Duodenal mucosa (tissue), 2 donors: ENCODE results near the gene RB1.

Source experiments
- H3K27ac ChIP-seq: one replicate; pipeline ENCODE4 v1.7.0; 2013; ENCODE audit warnings: low read depth, low read length
- H3K27me3 ChIP-seq, 2 donors: one replicate each; pipeline ENCODE4 v1.7.0; 2013; ENCODE audit warnings: low read length in 2 of 2, control low read depth in 1 of 2; ENCODE audit not compliant: insufficient read depth in 2 of 2, control insufficient read depth in 1 of 2
- H3K36me3 ChIP-seq, 2 donors: one replicate each; pipeline ENCODE4 v1.7.0; 2013; ENCODE audit warnings: low read length in 2 of 2, control low read depth in 1 of 2; ENCODE audit not compliant: insufficient read depth in 2 of 2, control insufficient read depth in 1 of 2
- H3K4me1 ChIP-seq, 2 donors: one replicate each; pipeline ENCODE4 v1.7.0; 2013; ENCODE audit warnings: low read length in 2 of 2, control low read depth in 1 of 2; ENCODE audit not compliant: insufficient read depth in 2 of 2, control insufficient read depth in 1 of 2
- H3K4me3 ChIP-seq, 2 donors: one replicate each; pipeline ENCODE4 v1.7.0; 2013; ENCODE audit warnings: low read length in 2 of 2, low read depth in 1 of 2
- H3K9ac ChIP-seq, 2 donors: one replicate each; pipeline ENCODE4 v1.7.0; 2013; ENCODE audit warnings: low read length in 2 of 2, low read depth in 1 of 2
- H3K9me3 ChIP-seq, 2 donors: one replicate each; pipeline ENCODE4 v1.7.0; 2013; ENCODE audit warnings: low read length in 2 of 2, control low read depth in 1 of 2; ENCODE audit not compliant: control insufficient read depth in 1 of 2

Gene RB1

DNA sequence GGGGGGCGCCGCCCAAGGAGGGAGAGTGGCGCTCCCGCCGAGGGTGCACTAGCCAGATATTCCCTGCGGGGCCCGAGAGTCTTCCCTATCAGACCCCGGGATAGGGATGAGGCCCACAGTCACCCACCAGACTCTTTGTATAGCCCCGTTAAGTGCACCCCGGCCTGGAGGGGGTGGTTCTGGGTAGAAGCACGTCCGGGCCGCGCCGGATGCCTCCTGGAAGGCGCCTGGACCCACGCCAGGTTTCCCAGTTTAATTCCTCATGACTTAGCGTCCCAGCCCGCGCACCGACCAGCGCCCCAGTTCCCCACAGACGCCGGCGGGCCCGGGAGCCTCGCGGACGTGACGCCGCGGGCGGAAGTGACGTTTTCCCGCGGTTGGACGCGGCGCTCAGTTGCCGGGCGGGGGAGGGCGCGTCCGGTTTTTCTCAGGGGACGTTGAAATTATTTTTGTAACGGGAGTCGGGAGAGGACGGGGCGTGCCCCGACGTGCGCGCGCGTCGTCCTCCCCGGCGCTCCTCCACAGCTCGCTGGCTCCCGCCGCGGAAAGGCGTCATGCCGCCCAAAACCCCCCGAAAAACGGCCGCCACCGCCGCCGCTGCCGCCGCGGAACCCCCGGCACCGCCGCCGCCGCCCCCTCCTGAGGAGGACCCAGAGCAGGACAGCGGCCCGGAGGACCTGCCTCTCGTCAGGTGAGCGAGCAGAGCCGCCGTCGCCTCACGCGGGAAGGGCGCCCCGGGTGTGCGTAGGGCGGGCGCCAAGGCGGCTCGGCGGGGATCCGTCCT, at the start of gene RB1:
TSS of gene RB1 (plus strand) at position 393 of the 784 bp plus-strand sequence. CDS start at position 555, 162 bp downstream.
- H3K27ac ChIP-seq: peak within 1 kb of the TSS; percentile 96
- peak within 1 kb of the TSS; percentile 93 to 97 for H3K9ac ChIP-seq
- no peaks in the 10 kb centered on the region for H3K36me3 ChIP-seq
- peaks cover 7 to 14% of the 10 kb centered on the region in 2 donors for H3K4me1 ChIP-seq
- no peaks in the 10 kb centered on the region for H3K9me3 ChIP-seq
- H3K27me3 ChIP-seq: no peaks in the 10 kb centered on the region
- peak within 1 kb of the TSS; percentile 82 to 85 for H3K4me3 ChIP-seq

DNA sequence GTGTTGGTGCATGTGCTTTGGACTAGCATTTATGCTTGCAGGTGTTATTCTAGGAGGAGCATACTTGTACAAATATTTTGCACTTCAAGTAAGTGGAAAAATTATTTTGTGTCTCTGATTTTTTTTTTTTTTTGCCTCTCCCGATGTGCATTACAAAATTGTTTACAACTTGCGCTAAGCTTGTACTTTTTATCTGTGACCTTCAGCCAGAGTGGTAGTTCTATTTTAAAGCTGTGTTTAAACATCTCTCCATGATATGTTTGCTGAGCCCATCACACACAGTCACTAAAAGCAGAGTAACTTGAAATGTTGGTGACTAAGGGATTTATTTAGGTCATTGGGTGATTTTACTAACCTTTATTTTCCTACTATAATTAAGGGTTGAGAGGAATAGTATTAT, 49.7 kb upstream of the RB1 start:
- peaks cover 24 to 42% of the 10 kb centered on the region in 2 donors for H3K36me3 ChIP-seq
- H3K9me3 ChIP-seq: no peaks in the 10 kb centered on the region
- no peaks in the 10 kb centered on the region for H3K27me3 ChIP-seq
- H3K27ac ChIP-seq: no peak overlapping the region
- H3K4me1 ChIP-seq: peaks cover 0 to 9% of the 10 kb centered on the region in 2 donors
- H3K4me3 ChIP-seq: no peak overlapping the region
- H3K9ac ChIP-seq: no peak overlapping the region

DNA sequence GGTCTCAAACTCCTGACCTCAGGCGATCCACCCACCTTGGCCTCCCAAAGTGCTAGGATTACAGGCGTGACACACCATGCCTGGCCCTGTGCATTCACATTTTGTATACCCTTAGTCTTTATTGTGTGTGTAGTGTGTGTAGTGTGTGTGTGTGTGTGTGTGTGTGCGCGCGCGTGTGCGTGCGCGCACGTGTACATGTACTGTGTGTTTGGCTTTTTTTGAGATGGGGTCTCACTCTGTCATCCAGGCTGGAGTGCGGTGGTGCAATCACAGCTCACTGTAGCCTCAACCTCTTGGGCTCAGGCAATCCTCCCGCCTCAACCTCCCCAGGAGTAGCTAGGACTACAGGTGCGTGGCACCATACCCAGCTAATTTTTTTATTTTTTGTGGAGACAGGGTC, 48.5 kb upstream of the RB1 start:
- Histone ChIP-seq H3K9ac (no peak overlapping the region), H3K9me3 (no peaks in the 10 kb centered on the region), H3K4me1 (peaks cover 0 to 9% of the 10 kb centered on the region in 2 donors), H3K27me3 (no peaks in the 10 kb centered on the region), H3K27ac (no peak overlapping the region), H3K36me3 (peaks cover 30 to 50% of the 10 kb centered on the region in 2 donors), H3K4me3 (no peak overlapping the region)

DNA sequence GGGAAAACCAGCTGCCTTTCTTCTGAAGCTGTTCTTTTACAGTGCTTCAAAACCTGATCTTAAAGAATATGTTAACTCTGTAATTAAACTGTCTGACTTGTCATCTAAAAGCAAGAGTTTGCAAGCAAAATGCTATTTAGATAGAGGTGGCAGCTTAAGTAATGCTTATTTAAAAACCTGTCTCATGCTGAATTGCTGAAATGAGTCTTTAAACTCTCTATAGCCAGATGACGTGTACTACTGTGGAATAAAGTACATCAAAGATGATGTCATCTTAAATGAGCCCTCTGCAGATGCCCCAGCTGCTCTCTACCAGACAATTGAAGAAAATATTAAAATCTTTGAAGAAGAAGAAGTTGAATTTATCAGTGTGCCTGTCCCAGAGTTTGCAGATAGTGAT, 47.6 kb upstream of the RB1 start:
- Histone ChIP-seq H3K36me3 (peaks cover 30 to 55% of the 10 kb centered on the region in 2 donors), H3K4me3 (no peak overlapping the region), H3K9ac (no peak overlapping the region), H3K9me3 (no peaks in the 10 kb centered on the region), H3K4me1 (peaks cover 0 to 9% of the 10 kb centered on the region in 2 donors), H3K27me3 (no peaks in the 10 kb centered on the region), H3K27ac (no peak overlapping the region)

DNA sequence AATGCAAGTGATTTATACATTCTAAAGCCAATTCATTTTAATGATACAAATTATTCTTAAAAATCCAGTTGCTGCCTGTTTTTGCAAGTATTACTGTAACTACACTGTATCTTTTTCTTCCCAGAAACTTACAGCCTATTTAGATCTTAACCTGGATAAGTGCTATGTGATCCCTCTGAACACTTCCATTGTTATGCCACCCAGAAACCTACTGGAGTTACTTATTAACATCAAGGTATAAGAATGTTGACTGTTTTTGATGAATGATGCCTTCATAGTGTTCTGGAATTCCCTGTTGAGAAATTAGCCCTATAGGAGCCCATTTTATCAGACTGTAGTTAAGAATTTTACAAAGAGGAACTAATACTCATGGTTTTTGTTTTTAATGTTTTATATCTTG, 45.5 kb upstream of the RB1 start:
- Histone ChIP-seq H3K36me3 (peaks cover 40 to 62% of the 10 kb centered on the region in 2 donors), H3K4me1 (peaks cover 0 to 5% of the 10 kb centered on the region in 2 donors), H3K4me3 (no peak overlapping the region), H3K9me3 (no peaks in the 10 kb centered on the region), H3K27me3 (no peaks in the 10 kb centered on the region), H3K9ac (no peak overlapping the region), H3K27ac (no peak overlapping the region)

DNA sequence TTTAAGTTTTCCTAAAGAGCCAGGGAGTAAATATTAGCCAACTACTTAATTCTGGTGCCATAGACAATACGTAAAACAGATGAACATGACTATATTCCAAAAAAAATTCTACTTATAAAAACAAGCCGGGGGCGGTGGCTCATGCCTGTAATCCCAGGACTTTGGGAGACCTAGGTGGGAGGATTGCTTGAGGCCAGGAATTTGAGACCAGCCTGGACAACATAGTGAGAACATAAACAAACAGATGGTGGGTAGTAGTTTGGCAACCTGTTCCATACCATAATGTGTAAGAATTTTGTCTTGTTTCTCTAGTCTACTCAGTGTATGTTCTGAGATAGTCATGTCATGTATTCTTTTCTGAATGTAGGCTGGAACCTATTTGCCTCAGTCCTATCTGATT, 45.1 kb upstream of the RB1 start:
- peaks cover 43 to 66% of the 10 kb centered on the region in 2 donors for H3K36me3 ChIP-seq

DNA sequence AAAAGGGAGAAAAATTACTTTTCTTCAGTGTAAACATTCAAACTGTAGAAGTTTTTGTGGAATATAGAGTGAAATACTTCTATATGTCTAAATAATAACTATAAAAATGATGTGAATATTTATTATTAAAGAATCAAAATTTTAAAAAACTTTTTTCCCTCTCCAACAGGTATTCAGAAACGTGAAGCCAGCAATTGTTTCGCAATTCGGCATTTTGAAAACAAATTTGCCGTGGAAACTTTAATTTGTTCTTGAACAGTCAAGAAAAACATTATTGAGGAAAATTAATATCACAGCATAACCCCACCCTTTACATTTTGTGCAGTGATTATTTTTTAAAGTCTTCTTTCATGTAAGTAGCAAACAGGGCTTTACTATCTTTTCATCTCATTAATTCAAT, 42.6 kb upstream of the RB1 start:
- Histone ChIP-seq H3K9me3 (no peaks in the 10 kb centered on the region), H3K4me3 (no peak overlapping the region), H3K4me1 (no peaks in the 10 kb centered on the region), H3K27me3 (no peaks in the 10 kb centered on the region), H3K27ac (no peak overlapping the region), H3K36me3 (peaks cover 42 to 67% of the 10 kb centered on the region in 2 donors), H3K9ac (no peak overlapping the region)

More for the DNA sequence above, 45.1 kb upstream of the RB1 start:
- Histone ChIP-seq H3K4me3 (no peak overlapping the region), H3K9me3 (no peaks in the 10 kb centered on the region), H3K9ac (no peak overlapping the region), H3K27ac (no peak overlapping the region), H3K4me1 (peaks cover 0 to 5% of the 10 kb centered on the region in 2 donors), H3K27me3 (no peaks in the 10 kb centered on the region)

DNA sequence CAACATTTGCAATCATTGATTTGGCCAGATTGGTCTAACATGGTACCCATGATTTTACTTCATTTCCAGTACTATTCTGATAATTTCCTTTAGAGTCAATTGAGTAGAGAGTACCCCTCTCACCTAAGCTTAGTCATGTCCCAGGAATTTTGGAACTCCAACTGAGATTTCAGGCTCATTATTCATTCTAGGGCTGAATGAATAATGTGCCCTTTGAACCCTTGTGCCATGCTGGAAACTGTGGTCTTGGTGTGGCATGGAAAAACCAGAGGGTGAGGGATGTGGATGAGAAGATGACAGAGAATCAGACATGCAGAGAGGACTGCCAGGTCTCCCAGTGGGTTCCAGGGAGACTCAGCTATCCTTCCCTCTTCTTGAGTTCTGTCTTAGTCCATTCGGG, 40.4 kb upstream of the RB1 start:
- H3K27me3 ChIP-seq: no peaks in the 10 kb centered on the region
- H3K36me3 ChIP-seq: peaks cover 37 to 50% of the 10 kb centered on the region in 2 donors
- H3K9ac ChIP-seq: no peak overlapping the region
- no peak overlapping the region for H3K27ac ChIP-seq
- H3K9me3 ChIP-seq: no peaks in the 10 kb centered on the region
- H3K4me3 ChIP-seq: no peak overlapping the region
- H3K4me1 ChIP-seq: no peaks in the 10 kb centered on the region

DNA sequence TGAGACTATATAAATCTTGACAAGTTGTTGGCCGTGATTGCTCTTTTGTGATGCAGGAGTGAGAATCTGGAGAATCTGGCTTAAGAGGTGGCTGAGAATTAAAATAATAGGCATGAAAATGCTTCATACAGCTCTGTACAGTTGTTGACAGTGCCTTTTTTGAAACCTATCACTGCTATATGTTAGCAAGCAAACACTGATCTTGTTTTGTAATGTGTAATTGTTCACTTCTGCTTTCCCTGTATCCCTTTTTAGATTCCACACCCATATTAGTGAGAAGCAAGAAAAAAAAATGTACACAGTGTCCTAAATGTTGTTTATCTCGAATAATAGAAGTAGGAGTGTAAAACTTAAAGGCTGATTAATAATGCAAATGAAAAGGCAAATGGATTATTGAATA, 39.5 kb upstream of the RB1 start:
- Histone ChIP-seq H3K4me1 (no peaks in the 10 kb centered on the region), H3K36me3 (peaks cover 35 to 47% of the 10 kb centered on the region in 2 donors), H3K27ac (no peak overlapping the region), H3K9ac (no peak overlapping the region), H3K9me3 (no peaks in the 10 kb centered on the region), H3K4me3 (no peak overlapping the region), H3K27me3 (no peaks in the 10 kb centered on the region)

DNA sequence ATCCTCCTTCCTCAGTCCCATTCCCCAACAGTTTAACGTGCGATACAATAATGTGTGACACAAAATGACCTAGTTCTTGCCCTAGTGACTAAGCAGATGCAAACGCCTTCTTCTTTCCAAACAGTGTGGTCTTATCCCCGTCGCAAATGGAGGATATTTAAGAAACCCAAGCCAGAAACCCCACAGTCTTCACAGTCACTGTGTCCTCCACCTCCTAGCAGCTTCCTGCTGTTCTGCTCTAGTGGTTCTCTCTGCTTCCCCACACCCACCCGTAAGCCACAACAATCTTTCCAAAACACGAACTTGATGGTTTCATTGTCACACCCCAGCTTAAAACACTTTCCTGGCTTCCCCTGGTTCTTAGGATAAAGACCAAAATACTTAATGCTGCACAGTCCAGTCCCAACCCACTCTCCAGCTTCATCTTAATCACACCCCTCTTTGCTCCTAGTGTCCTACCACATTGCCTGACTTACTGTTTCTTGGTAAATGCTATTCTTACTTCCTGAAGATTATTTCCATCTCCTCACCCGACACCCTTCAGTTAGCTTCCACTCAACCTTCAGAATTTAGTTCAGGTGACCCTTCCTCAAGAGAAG, 38.2 kb upstream of the RB1 start:
- no peak overlapping the region for H3K9ac ChIP-seq
- H3K27me3 ChIP-seq: no peaks in the 10 kb centered on the region
- no peak overlapping the region for H3K4me3 ChIP-seq
- peaks cover 40 to 53% of the 10 kb centered on the region in 2 donors for H3K36me3 ChIP-seq
- H3K27ac ChIP-seq: no peak overlapping the region
- H3K9me3 ChIP-seq: no peaks in the 10 kb centered on the region
- H3K4me1 ChIP-seq: no peaks in the 10 kb centered on the region
